T-helper 2 cell (primary cell): Measurements from ENCODE around the gene XXYLT1.

Source experiments
- DNase-seq, 5 experiments: peaks; one replicate each; pipeline versions ENCODE4 v3.0.0 to v3.0.0-alpha.2; 2012 to 2022

XXYLT1 gene

DNA sequence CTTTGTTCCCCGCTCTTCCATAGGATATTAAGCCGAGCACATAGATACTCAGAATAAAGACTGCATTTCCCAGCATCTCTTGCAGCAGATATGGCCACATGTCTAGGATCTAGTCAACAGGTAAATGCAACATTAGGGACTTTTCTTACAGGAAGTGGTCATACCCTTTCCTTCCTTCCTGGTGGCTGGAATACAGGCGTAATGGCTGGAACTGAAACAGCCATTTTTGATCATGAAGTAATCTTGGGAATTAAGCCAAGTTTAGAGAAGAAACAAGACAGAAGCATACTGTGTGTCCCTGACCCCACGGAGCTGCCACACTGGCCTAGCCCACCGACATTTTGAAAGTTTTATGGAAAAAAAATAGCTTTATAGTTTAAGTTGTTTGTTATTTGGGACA is 234.0 kb downstream of the XXYLT1 start:
- no peak for DNase-seq

- no peak for DNase-seq
Measured at GRCh38 chr3:195036574-195036973, 234.4 kb downstream of the XXYLT1 start.

- DNase-seq: no peak
Measured at GRCh38 chr3:195036203-195036505, 234.8 kb downstream of the XXYLT1 start.

DNA sequence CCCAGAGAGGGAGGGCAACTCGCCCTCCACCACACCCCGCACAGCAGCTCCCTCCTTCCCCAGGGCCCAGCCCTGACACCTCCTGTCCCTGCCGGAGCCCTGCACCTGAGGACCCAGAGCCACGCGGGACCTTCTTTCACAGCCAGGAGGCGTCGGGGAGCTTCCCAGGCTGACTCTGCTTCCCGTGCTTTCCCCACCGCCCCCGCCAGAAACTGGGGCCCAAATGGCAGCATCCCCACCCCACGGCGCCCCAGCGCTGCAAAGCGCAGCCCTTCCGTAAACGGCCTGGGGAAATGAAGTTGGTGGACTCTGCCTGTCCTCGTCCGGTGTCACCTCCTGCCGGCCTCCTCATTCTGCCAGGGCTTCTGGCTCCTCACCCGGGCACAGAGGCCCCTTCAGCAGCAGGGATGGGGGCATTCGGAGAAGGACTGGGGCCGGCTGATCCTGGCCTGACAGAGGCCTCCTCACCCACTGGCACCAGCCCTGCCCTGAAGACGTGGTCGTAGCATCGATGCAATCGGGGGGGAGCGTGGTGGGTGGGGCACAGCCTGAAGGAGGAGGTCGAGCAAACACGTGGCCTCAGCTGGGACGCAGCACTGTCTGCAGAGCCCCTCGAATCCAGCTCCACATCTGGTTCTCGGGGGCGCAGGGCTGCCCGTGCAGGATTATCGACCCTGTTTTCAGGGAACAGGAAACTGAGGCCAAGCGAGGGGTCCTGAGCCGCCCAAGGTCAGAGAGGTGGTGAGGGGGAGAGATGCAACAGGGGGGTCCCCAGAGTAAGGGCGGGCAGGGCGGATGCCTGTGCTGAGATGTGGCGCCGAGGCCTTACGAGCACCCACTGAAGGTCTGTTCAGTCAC is 235.4 kb downstream of the XXYLT1 start:
- no peak for DNase-seq

DNA sequence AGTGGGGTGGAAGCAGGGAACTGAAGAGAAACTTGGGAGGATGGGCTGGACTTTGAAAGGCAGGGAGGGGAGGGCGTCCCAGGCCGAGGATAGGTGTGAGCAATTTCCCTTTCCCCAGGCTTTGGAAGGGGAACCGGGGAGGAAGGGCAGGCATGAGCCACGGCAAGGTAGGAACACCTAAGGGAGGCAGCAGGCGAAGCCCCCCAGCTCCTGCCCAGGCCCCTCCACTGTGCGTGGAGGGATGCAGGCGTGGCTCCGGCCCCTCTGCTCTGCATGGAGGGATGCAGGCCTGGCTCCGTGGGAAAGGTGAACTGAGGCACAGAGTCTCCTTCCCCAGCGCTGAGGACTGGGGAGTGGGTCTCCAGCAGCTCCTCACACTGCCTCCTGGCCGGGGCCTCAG is 236.4 kb downstream of the XXYLT1 start:
- DNase-seq: no peak

GRCh38 chr3:195034101-195034500 is 236.9 kb downstream of the XXYLT1 start:
- DNase-seq: no peak

DNA sequence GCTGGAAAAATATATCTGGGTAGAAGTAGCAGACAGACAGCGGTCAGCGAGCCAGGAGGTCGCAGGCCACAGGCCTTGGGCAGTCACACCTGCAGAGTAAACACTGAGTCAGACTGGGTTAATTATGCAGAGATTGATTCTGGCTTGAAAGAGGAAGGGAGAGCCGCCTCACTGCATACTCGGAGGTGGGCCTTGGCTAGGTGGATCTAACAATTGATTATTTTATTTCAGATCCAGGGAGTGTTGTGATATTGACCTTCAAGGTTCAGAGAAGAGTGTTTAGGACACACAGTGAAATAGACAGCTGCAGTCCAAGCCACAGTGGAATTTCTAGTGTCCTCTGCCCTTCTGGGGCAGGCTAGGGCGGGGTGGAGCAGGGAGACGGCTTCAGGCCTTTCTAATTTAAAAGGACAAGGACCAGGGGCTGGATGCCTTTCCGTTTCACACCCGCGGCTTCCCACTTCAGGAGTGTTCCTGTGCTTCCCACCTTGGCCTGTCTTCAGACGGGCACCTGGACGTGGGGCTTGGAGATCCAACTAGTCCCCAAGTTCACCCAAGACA is 237.3 kb downstream of the XXYLT1 start:
- DNase-seq: no peak

GRCh38 chr3:195032955-195033354 is 238.0 kb downstream of the XXYLT1 start:
- no peak for DNase-seq

- no peak for DNase-seq
Measured at GRCh38 chr3:195032106-195032759, 238.7 kb downstream of the XXYLT1 start.

- DNase-seq: no peak
Measured at GRCh38 chr3:195031574-195032003, 239.4 kb downstream of the XXYLT1 start.

GRCh38 chr3:195030791-195031321 is 240.1 kb downstream of the XXYLT1 start:
- DNase-seq: no peak

- DNase-seq: no peak
Measured at GRCh38 chr3:195028877-195029606, 241.9 kb downstream of the XXYLT1 start.

DNA sequence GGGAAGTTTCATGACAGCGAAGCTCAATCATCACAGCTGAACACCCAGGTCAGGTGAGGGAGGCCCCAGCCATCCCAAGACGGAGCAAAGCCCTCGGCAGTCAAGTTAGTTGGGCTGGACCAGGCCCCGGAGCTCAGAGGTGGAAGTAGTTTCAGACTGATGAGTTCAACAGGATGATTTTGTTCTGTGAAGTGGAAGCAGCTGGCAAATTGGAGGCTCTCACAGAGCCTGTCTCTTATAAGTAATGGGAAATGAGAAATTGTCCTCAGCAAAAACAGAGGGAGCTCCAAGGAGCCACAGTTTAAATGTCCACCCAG is 245.1 kb downstream of the XXYLT1 start:
- no peak for DNase-seq

DNA sequence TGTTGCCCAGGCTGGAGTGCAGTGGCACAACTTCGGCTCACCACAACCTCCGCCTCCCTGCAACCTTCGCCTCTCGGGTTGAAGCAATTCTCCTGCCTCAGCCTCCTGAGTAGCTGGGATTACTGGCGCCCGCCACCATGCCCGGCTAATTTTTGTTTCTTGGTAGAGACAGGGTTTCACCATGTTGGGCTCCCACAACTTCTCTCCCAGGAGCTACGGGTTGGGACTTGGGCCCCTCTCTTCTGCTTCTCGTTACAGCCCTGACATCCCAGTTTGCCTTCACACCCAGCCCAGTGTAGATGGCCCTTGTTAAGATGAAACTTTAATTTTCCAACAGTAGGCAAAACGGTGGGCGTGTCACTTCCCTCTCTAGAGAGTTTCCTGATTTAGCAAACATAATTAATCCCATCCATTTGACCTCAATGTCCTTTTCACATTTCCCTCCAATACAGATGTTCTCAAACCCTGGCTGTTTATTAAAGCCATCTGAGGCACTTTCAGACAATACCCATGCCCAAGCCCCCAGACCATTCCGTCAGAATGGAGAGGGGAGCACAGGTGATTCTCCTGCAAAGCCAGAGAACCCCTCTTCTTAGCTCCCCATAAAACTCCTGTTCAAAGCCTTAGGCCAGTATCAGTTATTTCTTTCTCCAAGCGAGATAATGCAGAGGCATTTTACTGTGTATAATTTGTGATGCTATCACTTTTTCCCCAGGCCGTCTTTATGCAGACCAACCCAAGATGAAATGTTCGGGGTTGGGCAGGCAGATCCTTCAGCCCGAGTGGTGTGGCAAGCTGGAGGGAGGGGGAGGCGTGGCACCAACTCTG is 245.7 kb downstream of the XXYLT1 start:
- DNase-seq: no peak

DNA sequence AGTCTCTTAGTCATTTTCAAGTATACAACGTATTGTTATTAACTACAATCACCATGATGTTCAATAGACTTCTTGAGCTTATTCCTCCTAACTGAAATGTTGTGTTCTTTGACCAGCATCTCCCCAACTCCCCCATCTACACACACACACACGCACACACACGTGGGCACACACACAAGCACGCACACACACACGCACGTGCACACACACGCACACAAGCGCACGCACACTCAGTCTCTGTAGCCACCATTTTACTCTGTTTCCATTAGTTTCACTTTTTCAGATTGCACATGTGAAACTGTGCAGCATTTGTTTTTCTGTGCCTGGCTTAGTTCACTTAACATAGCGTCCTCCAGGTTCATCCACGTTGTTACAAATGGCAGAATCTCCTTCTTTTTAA is 247.0 kb downstream of the XXYLT1 start:
- no peak for DNase-seq

- DNase-seq: no peak
Measured at GRCh38 chr3:195023576-195023975, 247.4 kb downstream of the XXYLT1 start.

- DNase-seq: no peak
Measured at GRCh38 chr3:195021692-195022091, 249.3 kb downstream of the XXYLT1 start.

- no peak for DNase-seq
Measured at GRCh38 chr3:195020921-195021320, 250.0 kb downstream of the XXYLT1 start.

DNA sequence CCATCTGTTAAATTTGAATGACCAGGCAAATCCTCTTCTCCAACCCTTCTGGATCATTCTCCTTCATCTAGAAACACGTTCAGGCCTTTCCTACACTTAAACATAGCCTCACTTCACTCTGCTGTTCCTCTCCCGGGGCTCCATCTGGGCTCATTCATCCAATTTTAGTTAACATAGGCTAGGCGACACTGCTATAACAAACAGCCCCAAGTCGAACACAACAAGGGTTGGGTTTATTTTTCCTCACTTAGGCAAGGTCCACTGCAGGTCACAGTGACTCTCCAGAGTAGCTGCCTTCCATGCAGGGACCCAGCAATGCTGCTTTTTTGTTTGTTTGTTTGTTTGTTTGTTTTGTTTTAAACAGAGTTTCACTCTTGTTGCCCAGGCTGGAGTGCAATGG is 250.8 kb downstream of the XXYLT1 start:
- DNase-seq: no peak

GRCh38 chr3:195019335-195019734 is 251.6 kb downstream of the XXYLT1 start:
- no peak for DNase-seq
